Activated naive CD4-positive, alpha-beta T cell treated with anti-CD3 and anti-CD28 coated beads, Interleukin-2, amount 50 U/mL, for 24 hours (primary cell): ENCODE results near the gene AK9.

Experiments used
- H3K27ac Mint-ChIP-seq: one replicate; pipeline ENCODE4 v1.8.0; 2021; ENCODE audit warnings: mild to moderate bottlenecking, mixed read lengths
- H3K27me3 Mint-ChIP-seq: one replicate; pipeline ENCODE4 v1.8.0; 2021; ENCODE audit warnings: mixed read lengths
- H3K36me3 Mint-ChIP-seq: one replicate; pipeline ENCODE4 v1.8.0; 2021; ENCODE audit warnings: mixed read lengths
- H3K4me1 Mint-ChIP-seq: one replicate; pipeline ENCODE4 v1.8.0; 2021; ENCODE audit warnings: mixed read lengths
- H3K4me3 Mint-ChIP-seq: one replicate; pipeline ENCODE4 v1.8.0; 2021; ENCODE audit warnings: mild to moderate bottlenecking, mixed read lengths
- H3K9me3 Mint-ChIP-seq: one replicate; pipeline ENCODE4 v1.8.0; 2021; ENCODE audit warnings: mixed read lengths

AK9 gene

DNA sequence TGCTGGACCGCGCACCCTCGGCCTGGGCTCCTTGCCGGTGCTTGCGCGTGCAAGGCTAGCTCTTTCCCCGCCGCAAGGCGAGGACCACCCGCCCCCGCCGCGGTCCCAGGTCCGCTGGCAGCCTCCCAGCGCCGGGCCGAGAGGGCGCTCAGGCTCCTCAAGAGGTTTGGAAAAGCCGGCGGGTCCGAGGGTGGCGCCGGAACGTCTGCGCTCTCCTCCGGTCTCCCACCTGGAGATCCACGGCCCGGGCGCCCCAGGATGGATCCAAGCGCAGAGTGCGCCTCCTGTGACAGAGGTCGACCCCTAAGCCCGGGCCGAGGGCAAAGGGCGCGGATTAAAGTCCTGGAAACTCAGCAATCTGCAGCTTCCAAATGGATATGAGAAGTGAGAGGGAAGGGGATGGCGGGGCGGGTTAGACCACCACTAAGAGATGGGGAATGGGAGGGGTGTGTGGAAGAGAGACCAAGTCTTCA is 234.9 kb downstream of the AK9 start:
- H3K9me3 Mint-ChIP-seq = no peaks in the 10 kb centered on the region
- H3K4me3 Mint-ChIP-seq = peak overlapping the region; percentile 51
- H3K36me3 Mint-ChIP-seq = peaks cover 4% of the 10 kb centered on the region
- no peak overlapping the region for H3K27ac Mint-ChIP-seq
- no peaks in the 10 kb centered on the region for H3K27me3 Mint-ChIP-seq
- peaks cover 60% of the 10 kb centered on the region for H3K4me1 Mint-ChIP-seq

GRCh38 chr6:109455437-109456110 is 235.4 kb downstream of the AK9 start, which contains the start of gene MICAL1:
Gene MICAL1, minus strand, starts transcription at chr6:109455772. Its CDS starts 1,576 bp downstream, at chr6:109454196.
- Mint-ChIP-seq H3K36me3 (peaks cover 5% of the 10 kb centered on the region), H3K4me3 (peak within 1 kb of the TSS; percentile 95), H3K4me1 (peaks cover 62% of the 10 kb centered on the region), H3K27me3 (no peaks in the 10 kb centered on the region), H3K27ac (peak within 1 kb of the TSS; percentile 85), H3K9me3 (no peaks in the 10 kb centered on the region)

DNA sequence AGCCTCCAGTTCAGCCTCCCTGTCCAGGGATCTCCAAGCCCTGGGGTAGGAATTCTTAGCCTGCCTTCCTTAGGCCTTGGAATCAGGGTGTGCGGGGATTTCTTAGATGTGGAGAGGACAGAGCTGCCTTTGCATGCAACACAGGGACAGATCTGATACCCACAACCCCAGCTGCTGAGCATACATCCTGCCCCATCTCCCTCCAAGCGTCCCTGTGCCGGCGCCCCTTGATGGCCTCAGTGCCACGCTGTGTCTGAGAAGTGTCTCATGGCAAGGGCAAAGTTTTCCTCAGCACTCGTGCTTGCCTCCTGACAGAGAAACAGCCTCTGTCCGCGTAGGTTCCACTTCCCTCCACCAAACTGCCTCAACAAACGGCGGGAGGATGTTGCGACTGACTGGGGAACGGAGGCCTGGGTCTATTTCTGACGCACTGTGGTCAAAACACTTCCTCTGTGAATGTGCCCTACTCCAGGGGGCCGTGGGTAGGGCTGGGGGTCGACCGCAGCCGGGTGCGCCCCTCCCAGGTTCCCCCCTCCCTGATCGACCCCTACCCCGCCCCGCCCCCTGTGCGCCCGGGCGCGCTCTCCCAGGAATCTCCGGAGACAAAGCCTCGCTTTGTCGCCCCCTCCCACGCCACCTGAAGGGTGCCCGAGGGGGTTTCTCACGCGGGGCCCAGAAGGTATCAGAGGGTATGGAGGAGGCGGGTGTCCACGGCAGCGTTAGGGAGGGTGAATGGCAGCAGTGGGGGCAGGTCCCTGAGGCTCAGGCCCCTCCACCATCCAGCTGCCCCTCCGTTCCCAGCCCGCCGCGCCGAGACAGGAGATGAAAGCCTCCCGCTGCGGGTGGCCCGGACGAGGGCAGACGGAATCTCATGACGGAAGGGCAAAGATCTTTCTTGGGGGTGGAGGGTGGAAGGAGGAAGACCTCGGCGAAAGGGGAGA is 236.2 kb downstream of the AK9 start:
- Mint-ChIP-seq H3K36me3 (peaks cover 5% of the 10 kb centered on the region), H3K27me3 (no peaks in the 10 kb centered on the region), H3K4me1 (peaks cover 62% of the 10 kb centered on the region), H3K9me3 (no peaks in the 10 kb centered on the region), H3K27ac (peak overlapping the region; percentile 85), H3K4me3 (peak overlapping the region; percentile 95)

DNA sequence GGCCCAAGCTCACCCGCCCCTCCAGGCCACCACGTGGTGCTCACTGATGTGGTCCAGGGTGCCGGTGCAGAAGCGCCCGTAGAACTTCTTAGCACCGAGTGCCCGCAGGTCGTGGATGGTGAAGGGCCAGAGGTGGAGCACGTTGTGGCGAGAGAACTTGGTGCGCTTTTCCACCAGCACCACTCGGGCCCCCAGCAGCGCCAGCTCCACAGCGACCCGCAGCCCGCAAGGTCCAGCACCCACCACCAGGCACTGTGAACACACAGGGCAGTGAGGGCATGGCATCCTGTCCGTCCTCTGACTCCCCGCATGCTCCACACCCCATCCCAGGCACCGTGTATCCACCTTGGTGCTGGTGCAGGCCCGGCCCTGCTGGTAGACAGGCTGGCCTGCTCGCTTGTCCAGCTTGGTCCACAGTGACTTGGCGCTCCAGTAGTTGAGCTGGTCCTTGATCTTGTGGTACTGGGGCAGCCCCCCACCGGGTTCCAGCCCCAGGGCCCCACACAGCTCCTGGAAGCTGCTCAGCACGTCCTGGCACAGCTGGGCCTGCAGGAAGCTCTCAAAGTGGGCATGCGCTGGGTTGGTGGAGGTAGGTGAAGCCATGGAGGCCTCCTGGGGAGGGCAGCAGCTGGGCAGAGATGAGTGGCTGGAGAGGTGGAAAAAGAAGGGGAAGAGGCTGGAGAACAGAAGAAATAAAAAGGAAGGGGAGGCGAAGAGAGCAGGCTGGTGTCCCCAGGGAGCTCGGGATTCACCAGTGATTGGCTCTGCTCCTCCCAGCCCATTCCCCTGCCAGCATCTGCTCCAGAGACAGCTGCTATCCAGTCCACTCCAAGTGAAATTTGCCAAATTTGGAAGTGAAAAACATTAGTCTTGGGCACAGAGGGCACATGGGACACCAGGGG is 237.2 kb downstream of the AK9 start:
- Mint-ChIP-seq H3K36me3 (peaks cover 4% of the 10 kb centered on the region), H3K27me3 (no peaks in the 10 kb centered on the region), H3K4me1 (peaks cover 62% of the 10 kb centered on the region), H3K4me3 (peak overlapping the region; percentile 95), H3K9me3 (no peaks in the 10 kb centered on the region), H3K27ac (peak overlapping the region; percentile 65)

DNA sequence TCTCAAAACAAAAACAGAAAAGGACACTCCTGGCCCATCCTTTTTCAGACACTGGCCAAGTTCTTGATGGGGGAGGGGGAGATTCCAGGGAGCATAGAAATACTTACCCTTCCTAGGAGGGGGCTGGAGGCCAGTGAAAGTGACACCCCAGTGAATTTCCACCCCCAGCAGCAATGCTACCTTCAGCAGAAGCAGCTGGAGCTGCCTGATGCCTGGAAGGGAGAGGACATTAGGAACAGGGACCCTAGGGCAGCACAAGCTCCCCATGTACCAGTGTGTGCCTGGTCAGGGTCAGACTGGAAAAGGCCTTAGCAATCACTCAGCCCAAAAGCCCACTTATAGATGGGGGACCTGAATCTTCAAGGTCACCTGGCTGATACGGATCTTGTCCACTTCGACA is 237.8 kb downstream of the AK9 start:
- Mint-ChIP-seq H3K36me3 (peaks cover 4% of the 10 kb centered on the region), H3K27ac (no peak overlapping the region), H3K4me1 (peaks cover 63% of the 10 kb centered on the region), H3K9me3 (no peaks in the 10 kb centered on the region), H3K27me3 (no peaks in the 10 kb centered on the region), H3K4me3 (peak overlapping the region; percentile 23)

DNA sequence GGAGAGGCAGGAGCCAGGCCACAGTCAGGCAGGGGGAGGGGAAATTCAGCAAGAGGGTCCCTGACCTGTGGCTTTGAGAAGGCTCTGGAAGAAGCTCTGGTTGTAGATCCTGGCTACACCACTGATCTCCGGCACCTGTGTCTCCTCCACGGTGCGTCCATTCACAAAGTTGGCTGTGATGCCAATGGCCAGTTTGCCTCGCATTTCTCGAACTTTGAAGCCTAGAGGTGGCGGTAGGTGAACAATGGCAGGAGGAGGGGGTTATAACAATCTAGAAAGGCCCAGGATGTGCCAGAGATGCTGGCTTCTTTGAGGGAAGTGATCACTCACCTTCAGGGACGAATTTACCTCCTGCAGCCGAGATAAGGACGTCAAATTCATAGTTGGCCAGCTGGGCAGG is 238.8 kb downstream of the AK9 start:
- Mint-ChIP-seq H3K27ac (no peak overlapping the region), H3K9me3 (no peaks in the 10 kb centered on the region), H3K36me3 (peaks cover 4% of the 10 kb centered on the region), H3K4me3 (no peak overlapping the region), H3K4me1 (peaks cover 55% of the 10 kb centered on the region), H3K27me3 (no peaks in the 10 kb centered on the region)

GRCh38 chr6:109451376-109451775 is 239.6 kb downstream of the AK9 start:
- Mint-ChIP-seq H3K9me3 (no peaks in the 10 kb centered on the region), H3K27ac (no peak overlapping the region), H3K36me3 (peaks cover 4% of the 10 kb centered on the region), H3K4me3 (no peak overlapping the region), H3K4me1 (peaks cover 49% of the 10 kb centered on the region), H3K27me3 (no peaks in the 10 kb centered on the region)

DNA sequence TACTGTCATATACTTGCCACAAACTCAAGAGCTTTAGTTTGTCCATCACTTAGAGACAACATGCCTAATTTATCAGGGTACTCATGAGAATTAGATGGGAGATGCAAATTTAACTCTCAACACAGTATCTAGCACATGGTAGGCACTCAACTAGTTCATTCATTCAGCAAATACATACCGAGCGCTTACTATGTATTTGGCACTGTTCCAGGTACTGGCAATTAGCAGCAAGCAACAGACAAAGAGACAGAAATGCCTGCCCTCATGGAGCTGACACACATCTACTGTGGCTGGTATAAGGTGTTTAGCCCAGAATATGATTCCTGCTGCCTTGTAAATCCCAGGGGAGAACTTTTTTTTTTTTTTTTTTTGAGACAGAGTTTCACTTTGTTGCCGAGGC is 240.2 kb downstream of the AK9 start:
- Mint-ChIP-seq H3K4me3 (peak overlapping the region; percentile 33), H3K27ac (peak overlapping the region; percentile 10), H3K27me3 (no peaks in the 10 kb centered on the region), H3K4me1 (peaks cover 49% of the 10 kb centered on the region), H3K36me3 (peaks cover 4% of the 10 kb centered on the region), H3K9me3 (no peaks in the 10 kb centered on the region)

GRCh38 chr6:109449795-109450673 is 241.0 kb downstream of the AK9 start:
- H3K4me3 Mint-ChIP-seq = no peak overlapping the region
- H3K27me3 Mint-ChIP-seq = no peaks in the 10 kb centered on the region
- peaks cover 48% of the 10 kb centered on the region for H3K4me1 Mint-ChIP-seq
- peaks cover 6% of the 10 kb centered on the region for H3K36me3 Mint-ChIP-seq
- no peaks in the 10 kb centered on the region for H3K9me3 Mint-ChIP-seq
- H3K27ac Mint-ChIP-seq = no peak overlapping the region

GRCh38 chr6:109449064-109449794 is 241.8 kb downstream of the AK9 start:
- peaks cover 6% of the 10 kb centered on the region for H3K36me3 Mint-ChIP-seq

DNA sequence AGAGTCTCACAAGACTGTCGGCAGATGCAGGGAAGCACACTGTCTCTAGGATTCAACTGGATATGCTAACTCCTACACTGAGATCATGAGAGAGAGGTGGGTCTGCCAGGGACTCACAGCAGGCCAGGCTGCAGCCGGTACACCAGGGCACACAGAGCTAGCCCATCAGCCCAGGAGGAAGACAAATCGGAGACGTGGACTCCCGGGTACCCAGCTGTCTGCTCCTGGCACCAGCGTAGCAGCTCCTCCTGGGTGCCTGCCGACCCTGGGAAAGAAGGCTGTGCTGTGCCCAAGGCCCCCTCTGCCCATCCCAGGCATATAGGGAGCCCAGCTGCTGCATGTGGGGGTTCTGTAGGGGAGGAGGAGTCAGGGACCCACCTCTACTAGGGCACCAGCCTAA is 242.4 kb downstream of the AK9 start:
- Mint-ChIP-seq H3K36me3 (peaks cover 6% of the 10 kb centered on the region), H3K4me3 (no peak overlapping the region), H3K27ac (no peak overlapping the region), H3K27me3 (no peaks in the 10 kb centered on the region), H3K9me3 (no peaks in the 10 kb centered on the region), H3K4me1 (peaks cover 37% of the 10 kb centered on the region)

More at GRCh38 chr6:109449064-109449794, 241.8 kb downstream of the AK9 start:
- no peak overlapping the region for H3K27ac Mint-ChIP-seq
- H3K9me3 Mint-ChIP-seq = no peaks in the 10 kb centered on the region
- no peak overlapping the region for H3K4me3 Mint-ChIP-seq
- no peaks in the 10 kb centered on the region for H3K27me3 Mint-ChIP-seq
- H3K4me1 Mint-ChIP-seq = peaks cover 41% of the 10 kb centered on the region

- Mint-ChIP-seq H3K27ac (no peak overlapping the region), H3K9me3 (no peaks in the 10 kb centered on the region), H3K4me1 (peaks cover 41% of the 10 kb centered on the region), H3K4me3 (no peak overlapping the region), H3K36me3 (peaks cover 6% of the 10 kb centered on the region), H3K27me3 (no peaks in the 10 kb centered on the region)
Measured at GRCh38 chr6:109447878-109448555, 243.0 kb downstream of the AK9 start.

DNA sequence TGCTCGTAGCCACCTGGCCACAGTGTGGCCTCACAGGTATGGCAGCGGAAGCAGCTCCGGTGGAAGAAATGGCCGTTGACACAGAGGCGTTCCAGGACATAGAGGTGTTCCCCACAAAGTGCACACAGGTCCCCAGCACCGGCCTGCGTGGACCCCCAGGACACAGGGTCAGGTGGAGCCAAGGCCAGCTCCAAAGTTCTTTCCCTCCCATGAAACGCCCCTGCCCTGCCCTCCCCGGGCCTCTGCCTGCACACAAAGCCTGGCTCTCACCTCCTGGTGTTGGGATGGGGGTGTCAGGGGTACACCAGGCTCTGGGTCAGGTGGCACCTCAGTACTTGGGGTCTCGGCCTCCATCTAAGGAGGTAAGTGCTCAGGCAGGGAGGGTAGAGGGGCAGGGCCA is 243.9 kb downstream of the AK9 start:
- Mint-ChIP-seq H3K9me3 (no peaks in the 10 kb centered on the region), H3K4me1 (peaks cover 45% of the 10 kb centered on the region), H3K36me3 (peaks cover 8% of the 10 kb centered on the region), H3K4me3 (no peak overlapping the region), H3K27me3 (no peaks in the 10 kb centered on the region), H3K27ac (no peak overlapping the region)
